ENCODE results near the gene EML2. TPM values are rescaled to one million over a fixed set of nuclear protein-coding genes. Genes with fewer than 3 reads are reported as not detected.

The EML2 gene
- polyA plus RNA-seq, 1 experiment, result 10.8 TPM

- H3K4me3 ChIP-seq (ENCODE audit: low read depth, low read length), result no peak overlapping the region
- H3K27me3 ChIP-seq (ENCODE audit: control insufficient read depth, insufficient read depth, low read length), result no peaks in the 10 kb centered on the region
- no peak for TF ChIP-seq CTCF (IDR thresholded peaks at IDR 0.05; ENCODE audit: low read depth, low read length)
- H3K9me3 ChIP-seq (ENCODE audit: control insufficient read depth, insufficient read depth, low read length), result no peaks in the 10 kb centered on the region
- ChIA-PET POLR2A (interaction anchor here (1.1 kb wide), 1 partner anchor 33 kb away, joined by 3 read pairs; no protein-coding TSS in a partner anchor), CTCF (no interaction called here)
- H3K27ac ChIP-seq (ENCODE audit: low read depth, low read length), result no peak overlapping the region
- no peak for DNase-seq (ENCODE audit: low read depth, low spot score)
Observed at GRCh38 chr19:45608948-45609347, 30.2 kb downstream of the EML2 start.

GRCh38 chr19:45607071-45608029 lies 31.8 kb downstream of the EML2 start:
- peak; percentile 30 for DNase-seq (ENCODE audit: low read depth, low spot score)
- POLR2A ChIA-PET, result interaction anchor here (0.9 kb wide), 1 partner anchor 34 kb away, joined by 3 read pairs; no protein-coding TSS in a partner anchor
- Histone ChIP-seq H3K9me3 (ENCODE audit: control insufficient read depth, insufficient read depth, low read length) (no peaks in the 10 kb centered on the region), H3K4me3 (ENCODE audit: low read depth, low read length) (peak overlapping the region; percentile 41), H3K27ac (ENCODE audit: low read depth, low read length) (no peak overlapping the region), H3K27me3 (ENCODE audit: control insufficient read depth, insufficient read depth, low read length) (peaks cover 4% of the 10 kb centered on the region)
- CTCF ChIA-PET, result interaction anchor here (0.6 to 3.3 kb wide), 4 partner anchors 31 to 73 kb away, joined by 3 to 16 read pairs (median 4); no protein-coding TSS in a partner anchor
- TF ChIP-seq CTCF (IDR thresholded peaks at IDR 0.05; ENCODE audit: low read depth, low read length), result peak; percentile 94

DNA sequence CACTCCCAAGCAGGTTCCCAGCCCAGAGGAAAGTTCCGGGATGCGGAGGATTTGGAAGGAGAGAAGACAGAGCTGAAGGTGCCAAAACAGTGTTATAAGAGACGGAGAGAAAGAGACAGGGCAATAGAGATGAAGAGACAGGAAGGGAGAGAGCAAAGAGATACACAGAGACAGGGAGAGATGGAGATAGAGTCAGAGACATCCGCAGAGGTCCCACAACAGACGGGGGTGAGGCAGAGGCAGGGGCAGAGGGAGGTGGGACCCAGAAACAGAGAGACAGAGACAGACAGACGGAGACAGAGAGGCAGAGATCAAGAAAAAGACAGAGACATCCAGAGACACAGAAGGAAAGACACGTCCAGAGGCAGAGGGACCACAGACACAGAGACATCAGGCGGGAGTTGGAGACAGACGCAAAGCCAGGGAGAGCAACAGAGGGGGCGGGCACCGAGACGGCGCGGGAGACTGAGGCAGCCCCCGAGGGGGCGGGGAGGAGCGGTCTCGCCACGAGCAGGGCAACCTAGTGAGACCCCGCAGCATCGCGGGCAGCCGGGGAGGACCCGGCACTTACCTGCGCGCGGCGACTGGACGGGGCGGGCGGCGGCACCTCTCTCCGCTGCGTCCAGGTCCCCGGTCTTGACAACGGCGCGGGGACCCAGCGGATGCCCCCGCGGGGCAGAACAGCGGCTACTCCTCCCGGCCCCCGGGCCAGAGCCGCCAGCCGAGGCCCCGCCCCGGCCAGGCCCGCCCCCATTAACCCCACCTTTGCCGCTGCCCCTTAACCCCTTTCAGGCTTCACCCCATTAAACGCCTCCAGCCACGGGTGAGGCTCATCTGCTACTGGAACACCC lies 37.4 kb downstream of the EML2 start, which contains the start of gene GPR4:
Gene GPR4, minus strand, starts transcription at position 689 of the 851 bp plus-strand sequence. CDS start 10,346 bp downstream, outside the sequence.
- no peak for TF ChIP-seq CTCF (IDR thresholded peaks at IDR 0.05; ENCODE audit: low read depth, low read length)
- Histone ChIP-seq H3K4me3 (ENCODE audit: low read depth, low read length) (no peak within 1 kb of the TSS), H3K27me3 (ENCODE audit: control insufficient read depth, insufficient read depth, low read length) (peaks cover 44% of the 10 kb centered on the region), H3K27ac (ENCODE audit: low read depth, low read length) (no peak within 1 kb of the TSS), H3K9me3 (ENCODE audit: control insufficient read depth, insufficient read depth, low read length) (no peaks in the 10 kb centered on the region; the same call in 1 of the 2 replicates)
- POLR2A ChIA-PET, result no interaction called here
- no peak for DNase-seq (ENCODE audit: low read depth, low spot score)
- CTCF ChIA-PET, result interaction anchor here (0.9 to 1.4 kb wide), 2 partner anchors 40 to 43 kb away, joined by 3 read pairs; no protein-coding TSS in a partner anchor

- no peak for TF ChIP-seq CTCF (IDR thresholded peaks at IDR 0.05; ENCODE audit: low read depth, low read length)
- no peak overlapping the region for H3K4me3 ChIP-seq (ENCODE audit: low read depth, low read length)
- no peaks in the 10 kb centered on the region; the same call in 1 of the 2 replicates for H3K9me3 ChIP-seq (ENCODE audit: control insufficient read depth, insufficient read depth, low read length)
- peaks cover 44% of the 10 kb centered on the region for H3K27me3 ChIP-seq (ENCODE audit: control insufficient read depth, insufficient read depth, low read length)
- ChIA-PET POLR2A (no interaction called here), CTCF (interaction anchor here (0.9 to 1.4 kb wide), 2 partner anchors 41 to 43 kb away, joined by 3 read pairs; no protein-coding TSS in a partner anchor)
- H3K27ac ChIP-seq (ENCODE audit: low read depth, low read length), result no peak overlapping the region
- DNase-seq (ENCODE audit: low read depth, low spot score), result no peak
Observed at GRCh38 chr19:45601115-45601514, 38.1 kb downstream of the EML2 start.
